ENCODE data around the gene NECTIN4. TPM values are rescaled to one million over a fixed set of nuclear protein-coding genes. Genes with fewer than 3 reads are reported as not detected.
A peak's percentile ranks its signal among the peaks of the same experiment; 100 is the strongest.

NECTIN4 gene
- total RNA-seq, 4 donors from 2014 or later, result 126 to 188 (median 164) TPM

DNA sequence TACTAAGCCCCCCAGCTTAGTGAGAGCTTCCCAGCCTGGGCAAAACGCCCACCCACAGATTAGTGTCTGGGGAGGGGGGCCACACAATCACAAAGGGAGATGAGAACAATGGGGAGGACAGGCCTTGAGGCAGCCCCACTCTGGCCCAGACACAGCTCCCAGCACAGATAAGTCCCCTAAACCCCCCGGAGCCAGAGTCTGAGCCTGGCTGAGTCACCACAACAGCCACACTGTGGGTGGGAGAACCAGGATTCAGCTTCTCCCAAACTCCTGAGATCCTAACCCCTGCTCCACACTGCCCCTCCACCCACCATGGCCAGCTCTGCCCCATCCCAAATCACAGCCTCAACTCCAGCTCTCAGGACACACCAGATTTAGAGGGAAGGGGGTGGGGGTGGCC, 4.2 kb downstream of the NECTIN4 start:
- no peak for TF ChIP-seq POLR2AphosphoS5 (IDR thresholded peaks at IDR 0.05)
- TF ChIP-seq POLR2A (IDR thresholded peaks at IDR 0.05), result no peak
- no peak for TF ChIP-seq CTCF (IDR thresholded peaks at IDR 0.05)
- TF ChIP-seq EP300 (IDR thresholded peaks at IDR 0.05), result no peak
- Histone ChIP-seq H3K27me3 (no peaks in the 10 kb centered on the region), H3K9me3 (no peaks in the 10 kb centered on the region), H3K4me1 (peaks cover 62% of the 10 kb centered on the region), H3K4me3 (peak overlapping the region; percentile 45), H3K36me3 (no peaks in the 10 kb centered on the region), H3K27ac (peak overlapping the region; percentile 92)
- 58% methylated on average over 2 of the region's 2 CpGs for WGBS
- DNase-seq (ENCODE audit: low spot score in 2 of 2), result no peak

DNA sequence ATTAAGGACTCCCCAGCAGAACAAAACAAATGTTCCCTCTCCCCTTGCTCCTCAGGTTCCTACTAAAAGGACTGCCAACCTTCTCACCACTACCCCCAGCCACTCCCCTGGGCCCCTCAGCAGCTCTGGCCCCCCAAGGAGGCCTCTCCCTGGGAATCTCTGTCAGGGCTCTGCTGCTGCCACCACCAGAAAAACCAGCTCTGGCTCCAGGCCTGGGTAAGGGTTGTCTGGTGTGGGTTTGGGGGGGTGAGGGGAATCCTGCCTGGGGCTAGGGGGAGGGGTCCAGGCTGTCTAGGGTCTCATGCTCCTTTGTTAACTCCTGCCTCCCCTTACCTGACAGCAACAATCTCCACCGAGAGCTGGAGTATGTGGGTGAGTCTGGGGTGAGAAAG, 4.8 kb downstream of the NECTIN4 start:
- no peak for DNase-seq (ENCODE audit: low spot score in 2 of 2)
- TF ChIP-seq EP300 (IDR thresholded peaks at IDR 0.05), result no peak
- no peak for TF ChIP-seq CTCF (IDR thresholded peaks at IDR 0.05)
- TF ChIP-seq POLR2A (IDR thresholded peaks at IDR 0.05), result no peak
- no peak for TF ChIP-seq POLR2AphosphoS5 (IDR thresholded peaks at IDR 0.05)
- WGBS, result 75% methylated on average over 1 of the region's 1 CpG
- Histone ChIP-seq H3K27me3 (no peaks in the 10 kb centered on the region), H3K4me1 (peaks cover 58% of the 10 kb centered on the region), H3K36me3 (no peaks in the 10 kb centered on the region), H3K27ac (peak overlapping the region; percentile 92), H3K4me3 (peak overlapping the region; percentile 45), H3K9me3 (no peaks in the 10 kb centered on the region)

GRCh38 chr1:161083748-161084596, 5.4 kb downstream of the NECTIN4 start:
- peak overlapping the region; percentile 45 for H3K4me3 ChIP-seq
- H3K9me3 ChIP-seq, result no peaks in the 10 kb centered on the region
- no peak for TF ChIP-seq CTCF (IDR thresholded peaks at IDR 0.05)
- TF ChIP-seq EP300 (IDR thresholded peaks at IDR 0.05), result no peak
- TF ChIP-seq POLR2AphosphoS5 (IDR thresholded peaks at IDR 0.05), result no peak
- TF ChIP-seq POLR2A (IDR thresholded peaks at IDR 0.05), result no peak
- peaks cover 58% of the 10 kb centered on the region for H3K4me1 ChIP-seq
- 73% methylated on average over 7 of the region's 10 CpGs for WGBS
- no peaks in the 10 kb centered on the region for H3K36me3 ChIP-seq
- DNase-seq (ENCODE audit: low spot score in 2 of 2), result no peak
- H3K27me3 ChIP-seq, result no peaks in the 10 kb centered on the region
- peak overlapping the region; percentile 92 for H3K27ac ChIP-seq

DNA sequence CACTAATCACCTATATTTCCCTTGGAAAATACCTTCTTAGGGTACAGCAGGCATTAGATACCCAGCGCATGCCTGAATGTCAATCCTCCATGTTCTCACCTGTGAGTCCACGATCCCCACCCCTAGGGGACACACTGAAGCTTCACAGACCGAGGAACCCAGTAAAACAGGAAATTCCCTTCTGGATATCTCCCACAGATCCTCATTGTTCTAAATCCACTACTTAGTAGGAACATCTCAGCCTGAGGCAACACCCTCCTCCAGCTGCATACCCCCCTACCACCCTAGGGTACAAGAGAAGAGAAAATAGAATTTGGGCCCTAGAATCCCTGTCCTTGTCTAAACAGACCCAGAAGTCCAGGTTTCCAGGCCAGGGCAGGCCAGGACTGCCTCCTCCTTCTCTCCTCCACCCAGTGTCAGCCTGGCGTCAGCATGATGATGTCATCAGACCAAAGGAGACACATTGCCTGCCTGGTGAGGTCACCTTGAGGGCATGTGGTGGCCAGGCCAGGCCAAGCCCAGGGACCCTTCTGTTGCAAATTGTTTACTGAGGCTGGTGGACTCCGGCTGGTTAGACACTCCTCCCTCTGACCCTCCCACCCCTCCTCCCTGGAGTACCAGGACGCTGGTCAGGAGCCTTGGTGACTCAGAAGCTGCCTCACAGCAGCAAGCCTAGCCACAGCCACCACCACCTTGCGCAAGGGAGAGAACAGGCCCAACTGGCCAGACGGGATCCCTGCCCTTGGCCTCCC, 6.2 kb downstream of the NECTIN4 start:
- H3K27me3 ChIP-seq, result no peaks in the 10 kb centered on the region
- peaks cover 57% of the 10 kb centered on the region for H3K4me1 ChIP-seq
- peak overlapping the region; percentile 92 for H3K27ac ChIP-seq
- TF ChIP-seq POLR2A (IDR thresholded peaks at IDR 0.05) (no peak), EP300 (IDR thresholded peaks at IDR 0.05) (no peak), POLR2AphosphoS5 (IDR thresholded peaks at IDR 0.05) (peak; percentile 18 to 97 (median 94)), CTCF (IDR thresholded peaks at IDR 0.05) (no peak)
- H3K36me3 ChIP-seq, result no peaks in the 10 kb centered on the region
- peak overlapping the region; percentile 45 for H3K4me3 ChIP-seq
- DNase-seq (ENCODE audit: low spot score in 2 of 2), result peak; percentile 91 to 95
- WGBS, result 38% methylated on average over 5 of the region's 8 CpGs
- no peaks in the 10 kb centered on the region for H3K9me3 ChIP-seq

DNA sequence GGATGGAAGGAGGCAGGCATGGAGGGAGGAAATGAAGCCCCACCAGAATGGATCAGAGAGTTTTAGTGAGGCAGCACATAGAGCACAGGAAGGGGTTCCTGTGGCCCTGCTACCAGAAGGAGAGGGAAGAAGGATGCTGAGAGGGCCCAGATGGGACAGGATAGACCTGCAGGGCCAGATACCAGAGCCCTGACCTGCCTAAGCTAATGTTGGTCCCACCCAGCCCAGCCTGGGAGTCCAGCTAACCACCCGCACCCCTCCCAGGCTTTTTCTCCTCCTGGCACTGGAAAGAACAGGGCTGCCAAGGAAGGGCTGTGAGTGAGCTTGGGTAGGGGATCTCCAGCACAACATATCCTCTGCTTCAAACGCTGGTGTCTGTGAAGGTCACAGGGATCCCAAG, 6.9 kb downstream of the NECTIN4 start:
- DNase-seq (ENCODE audit: low spot score in 2 of 2), result no peak
- H3K4me1 ChIP-seq, result peaks cover 57% of the 10 kb centered on the region
- no peaks in the 10 kb centered on the region for H3K9me3 ChIP-seq
- no peaks in the 10 kb centered on the region for H3K27me3 ChIP-seq
- H3K27ac ChIP-seq, result peak overlapping the region; percentile 92
- no peaks in the 10 kb centered on the region for H3K36me3 ChIP-seq
- WGBS, result 65% methylated on average over 2 of the region's 2 CpGs
- no peak overlapping the region for H3K4me3 ChIP-seq
- TF ChIP-seq EP300 (IDR thresholded peaks at IDR 0.05) (no peak), POLR2A (IDR thresholded peaks at IDR 0.05) (no peak), POLR2AphosphoS5 (IDR thresholded peaks at IDR 0.05) (no peak), CTCF (IDR thresholded peaks at IDR 0.05) (no peak)
